SIG-M5 treated with dmso at 0.1 percent for 504 hours (cell line): Measurements from ENCODE around the gene AIFM3.
"Not testable (repeated sequence)": the region's sequence is repeated elsewhere in the genome, so short reads cannot be mapped to it uniquely, and the experiment has no call there.

Source experiments
- DNase-seq: peaks from one replicate; lab custom pipeline; 2025; ENCODE audit not compliant: unreplicated experiment; lab: John Stamatoyannopoulos, UW

AIFM3 gene, protein sequence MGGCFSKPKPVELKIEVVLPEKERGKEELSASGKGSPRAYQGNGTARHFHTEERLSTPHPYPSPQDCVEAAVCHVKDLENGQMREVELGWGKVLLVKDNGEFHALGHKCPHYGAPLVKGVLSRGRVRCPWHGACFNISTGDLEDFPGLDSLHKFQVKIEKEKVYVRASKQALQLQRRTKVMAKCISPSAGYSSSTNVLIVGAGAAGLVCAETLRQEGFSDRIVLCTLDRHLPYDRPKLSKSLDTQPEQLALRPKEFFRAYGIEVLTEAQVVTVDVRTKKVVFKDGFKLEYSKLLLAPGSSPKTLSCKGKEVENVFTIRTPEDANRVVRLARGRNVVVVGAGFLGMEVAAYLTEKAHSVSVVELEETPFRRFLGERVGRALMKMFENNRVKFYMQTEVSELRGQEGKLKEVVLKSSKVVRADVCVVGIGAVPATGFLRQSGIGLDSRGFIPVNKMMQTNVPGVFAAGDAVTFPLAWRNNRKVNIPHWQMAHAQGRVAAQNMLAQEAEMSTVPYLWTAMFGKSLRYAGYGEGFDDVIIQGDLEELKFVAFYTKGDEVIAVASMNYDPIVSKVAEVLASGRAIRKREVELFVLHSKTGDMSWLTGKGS

GRCh38 chr22:20966883-20967696, at the start of gene AIFM3:
AIFM3 (plus strand) TSS chr22:20967255; CDS start chr22:20967945, 690 bp downstream.
- DNase-seq: no peak

GRCh38 chr22:20918663-20919218, 48.3 kb upstream of the AIFM3 start:
- DNase-seq: no peak

- DNase-seq: no peak
Observed at GRCh38 chr22:20919718-20920117, 47.3 kb upstream of the AIFM3 start.

DNA sequence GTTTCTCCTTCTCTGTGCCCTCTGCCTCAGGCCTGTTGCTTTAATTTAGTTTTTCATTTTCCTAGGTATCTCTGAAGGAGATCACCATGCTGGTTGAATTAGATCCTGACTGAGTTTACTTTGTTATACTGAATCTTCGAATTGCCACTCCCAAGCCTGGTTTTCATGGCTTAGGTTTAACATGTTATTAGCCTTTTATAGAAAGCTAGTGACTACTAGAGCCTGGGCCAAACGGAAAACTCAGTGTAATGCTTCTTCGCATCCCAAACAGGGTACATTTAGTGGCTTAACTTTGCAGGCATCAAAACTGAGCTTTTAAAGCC, 46.2 kb upstream of the AIFM3 start:
- DNase-seq: no peak

DNA sequence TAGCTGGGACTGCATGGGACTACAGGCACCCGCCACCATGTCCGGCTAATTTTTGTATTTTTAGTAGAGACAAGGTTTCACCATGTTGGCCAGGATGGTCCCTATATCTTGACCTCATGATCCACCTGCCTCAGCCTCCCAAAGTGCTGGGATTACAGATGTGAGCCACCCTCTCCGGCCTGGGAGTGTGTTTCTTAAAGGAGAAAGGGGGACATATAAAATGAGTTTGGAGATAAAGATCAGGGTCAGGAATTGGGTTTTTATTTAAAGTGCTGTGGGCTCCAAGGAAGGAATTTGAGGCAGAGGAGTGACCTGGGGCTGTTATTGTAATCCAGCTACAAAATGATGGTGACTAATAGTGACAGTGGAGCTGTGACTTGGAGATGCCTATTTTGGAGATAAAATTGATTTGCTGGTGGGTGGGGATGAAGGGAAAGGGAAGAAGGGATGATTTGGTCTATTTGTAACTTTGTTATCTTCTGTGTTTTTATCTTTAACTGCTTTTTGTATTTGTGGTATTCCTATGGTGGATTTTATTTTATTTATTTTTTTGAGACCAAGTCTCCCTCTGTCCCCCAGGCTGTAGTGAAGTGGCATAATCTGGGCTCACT, 44.8 kb upstream of the AIFM3 start:
- no peak for DNase-seq

GRCh38 chr22:20926243-20926642, 40.8 kb upstream of the AIFM3 start:
- no peak for DNase-seq

GRCh38 chr22:20927940-20928572, 39.0 kb upstream of the AIFM3 start:
- no peak for DNase-seq

- DNase-seq: no peak
Observed at GRCh38 chr22:20928573-20928967, 38.5 kb upstream of the AIFM3 start.

GRCh38 chr22:20930004-20930403, 37.1 kb upstream of the AIFM3 start:
- DNase-seq: no peak

- not testable (repeated sequence) for DNase-seq
Observed at GRCh38 chr22:20930435-20930834, 36.6 kb upstream of the AIFM3 start.

DNA sequence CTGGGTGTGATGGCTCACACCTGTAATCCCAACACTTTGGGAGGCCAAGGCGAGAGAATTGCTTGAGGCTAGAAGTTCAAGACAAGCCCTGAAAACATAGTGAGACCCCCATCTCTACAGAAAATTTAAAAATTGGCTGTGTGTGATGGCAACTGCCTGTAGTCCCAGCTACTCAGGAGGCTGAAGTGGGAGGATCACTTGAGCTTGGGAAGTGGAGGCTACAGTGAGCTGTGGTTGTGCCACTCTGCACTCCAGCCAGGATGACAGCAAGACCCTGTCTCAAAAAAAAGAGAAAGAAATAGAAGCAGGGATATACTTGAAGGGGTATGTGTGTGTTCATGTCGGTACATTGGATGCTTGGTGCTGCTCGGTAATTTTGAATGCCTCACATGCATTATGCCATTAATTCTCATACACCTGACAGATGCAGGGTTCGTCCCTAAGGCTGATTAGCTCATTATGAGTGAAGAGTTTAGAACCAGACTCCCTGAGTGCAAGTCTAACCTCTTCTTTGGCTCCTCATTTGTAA, 35.9 kb upstream of the AIFM3 start:
- no peak for DNase-seq

- DNase-seq: no peak
Observed at GRCh38 chr22:20933910-20934309, 33.1 kb upstream of the AIFM3 start.

DNA sequence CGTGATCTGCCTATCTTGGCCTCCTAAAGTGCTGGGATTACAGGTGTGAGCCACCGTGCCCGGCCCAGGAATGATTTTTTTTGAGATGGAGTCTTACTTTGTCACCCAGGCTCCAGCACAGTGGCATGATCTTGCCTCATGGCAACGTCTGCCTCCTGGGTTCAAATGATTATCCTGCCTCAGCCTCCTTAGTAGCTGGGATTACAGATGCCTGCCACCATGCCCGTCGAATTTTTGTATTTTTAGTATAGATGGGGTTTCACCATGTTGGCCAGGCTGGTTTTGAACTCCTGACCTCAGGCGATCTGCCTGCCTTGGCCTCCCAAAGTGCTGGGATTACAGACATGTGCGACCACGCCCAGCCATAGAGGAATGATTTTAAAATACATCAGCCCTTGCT, 32.0 kb upstream of the AIFM3 start:
- DNase-seq: not testable (repeated sequence)

DNA sequence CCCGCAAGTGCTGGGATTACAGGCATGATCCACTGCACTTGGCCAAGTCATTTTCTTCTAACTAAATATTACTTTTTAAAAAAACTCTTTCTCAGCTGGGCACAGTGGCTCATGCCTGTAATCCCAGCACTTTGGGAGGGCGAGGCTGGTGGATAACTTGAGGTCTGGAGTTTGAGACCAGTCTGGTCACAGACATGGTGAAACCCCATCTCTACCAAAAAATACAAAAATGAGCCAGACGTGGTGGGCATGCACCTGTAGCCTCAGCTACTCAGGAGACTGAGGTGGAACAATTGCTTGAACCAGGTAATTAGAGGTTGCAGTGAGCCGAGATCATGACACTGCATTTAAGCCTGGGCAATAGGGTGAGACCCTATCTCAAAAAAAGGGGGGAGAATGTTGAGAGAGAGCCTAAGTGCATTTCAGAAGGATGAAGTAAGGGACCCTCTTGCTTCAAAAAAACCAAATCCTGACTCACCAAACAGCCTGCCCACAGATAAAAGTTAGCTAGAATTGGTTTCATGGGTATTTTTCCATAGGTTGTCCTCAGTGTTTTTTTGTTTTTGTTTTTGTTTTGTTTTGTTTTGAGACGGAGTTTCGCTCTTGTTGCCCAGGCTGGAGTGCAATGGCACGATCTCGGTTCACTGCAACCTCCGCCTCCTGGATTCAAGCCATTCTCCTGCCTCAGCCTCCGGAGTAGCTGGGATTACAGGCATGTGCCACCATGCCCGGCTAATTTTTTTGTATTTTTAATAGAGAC, 31.1 kb upstream of the AIFM3 start:
- DNase-seq: not testable (repeated sequence)

DNA sequence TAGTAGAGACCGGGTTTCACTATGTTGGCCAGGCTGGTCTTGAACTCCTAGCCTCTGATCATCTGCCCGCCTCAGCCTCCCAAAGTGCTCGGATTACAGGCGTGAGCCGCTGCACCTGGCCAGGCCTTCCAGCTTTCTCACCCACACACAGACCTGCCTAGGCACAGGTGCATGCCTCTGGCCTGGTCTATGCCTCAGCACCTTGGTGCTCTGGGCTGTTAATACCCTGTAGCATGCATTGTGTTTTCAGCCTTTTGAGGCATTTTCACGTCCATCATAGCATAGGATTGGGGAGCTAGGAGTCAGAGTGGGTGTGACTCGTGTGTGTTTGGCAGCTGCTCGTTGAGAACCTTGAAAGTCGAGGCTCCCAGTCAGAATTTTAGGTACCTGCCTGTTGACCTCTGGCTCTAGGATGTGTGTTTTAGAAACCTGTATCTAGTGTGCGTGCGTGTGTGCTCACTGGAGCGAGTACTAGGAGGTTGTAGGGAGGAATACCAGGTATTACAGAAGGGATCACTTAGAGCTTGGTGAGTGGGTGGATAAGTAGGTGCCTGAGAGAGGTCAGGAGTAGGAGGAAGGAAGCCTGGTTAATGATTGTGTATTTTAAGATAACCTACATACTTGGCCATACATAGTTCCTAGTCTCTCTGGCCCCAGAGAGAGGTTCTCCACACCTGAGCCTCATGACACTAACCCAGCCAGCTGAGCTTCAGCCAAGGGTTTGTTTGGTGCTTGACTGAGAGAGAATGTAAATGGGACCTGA, 29.8 kb upstream of the AIFM3 start:
- no peak for DNase-seq

DNA sequence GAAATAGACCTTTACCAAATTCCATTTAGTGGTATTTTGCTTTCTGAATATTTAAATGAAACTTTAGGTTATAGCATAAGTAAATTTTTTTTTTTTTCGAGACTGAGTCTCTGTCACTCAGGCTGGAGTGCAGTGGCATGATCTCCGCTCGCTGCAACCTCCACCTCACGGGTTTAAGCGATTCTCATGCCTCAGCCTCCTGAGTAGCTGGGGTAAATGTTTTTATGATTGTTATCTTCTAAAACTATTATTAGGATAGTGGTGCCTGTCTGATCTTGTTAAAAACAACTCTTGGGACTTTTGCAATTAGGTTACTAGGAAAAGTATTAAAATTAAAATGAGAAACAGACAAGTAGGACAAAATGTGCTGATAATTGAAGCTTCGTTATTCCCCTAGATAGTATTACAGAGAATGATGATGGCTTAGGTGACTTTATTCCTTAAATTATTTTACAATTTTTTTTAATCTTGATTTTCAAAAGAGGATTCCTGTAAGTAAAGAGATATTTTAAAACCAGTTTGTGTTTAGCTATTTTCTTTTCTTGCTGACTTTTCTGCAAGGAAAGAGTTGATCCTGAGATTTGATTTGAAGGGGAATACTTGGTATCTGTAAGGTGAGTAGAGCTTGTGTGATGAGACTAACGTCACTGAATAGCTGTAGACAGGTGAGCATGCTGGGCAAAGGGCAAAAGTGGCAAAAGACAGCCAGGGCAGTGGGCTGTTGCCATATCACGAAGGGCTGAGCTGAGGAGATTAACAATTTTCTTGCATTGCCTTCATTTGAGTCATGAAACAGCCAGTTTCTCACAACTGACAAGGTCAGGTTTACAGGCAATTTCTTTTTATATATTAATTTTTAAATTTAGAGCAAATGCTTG, 29.0 kb upstream of the AIFM3 start:
- no peak for DNase-seq

DNA sequence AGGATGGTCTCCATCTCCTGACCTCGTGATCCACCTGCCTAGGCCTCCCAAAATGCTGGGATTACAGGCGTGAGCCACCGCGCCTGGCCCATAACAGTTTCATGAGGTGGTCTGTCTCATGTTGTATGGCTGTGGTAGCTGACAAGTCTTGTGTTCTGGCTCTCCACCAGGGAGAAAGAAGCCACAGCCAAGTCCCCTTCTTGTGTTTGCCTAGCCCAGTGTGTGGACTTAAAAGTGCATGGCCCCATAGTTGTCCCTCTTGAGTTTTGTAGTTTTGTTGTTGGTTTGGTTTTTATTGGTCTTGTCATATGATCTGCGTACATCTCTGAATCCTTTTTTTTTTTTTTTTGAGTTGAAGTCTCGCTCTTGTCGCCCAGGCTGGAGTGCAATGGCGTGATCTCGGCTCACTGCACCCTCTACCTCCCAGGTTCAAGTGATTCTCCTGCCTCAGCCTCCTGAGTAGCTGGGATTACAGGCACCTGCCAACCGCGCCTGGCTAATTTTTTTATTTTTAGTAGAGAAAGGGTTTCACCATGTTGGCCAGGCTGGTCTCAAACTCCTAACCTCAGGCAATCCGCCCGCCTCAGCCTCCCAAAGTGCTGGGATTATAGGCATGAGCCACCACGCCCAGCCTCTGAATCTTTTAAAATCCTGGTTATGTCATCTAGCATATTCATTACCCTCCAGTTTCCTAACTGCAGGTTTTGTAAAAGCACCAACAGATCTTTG, 27.4 kb upstream of the AIFM3 start:
- not testable (repeated sequence) for DNase-seq
